Measurements from ENCODE around the gene MOSPD3. TPM values are rescaled to one million over a fixed set of nuclear protein-coding genes. Genes with fewer than 3 reads are reported as not detected.

Gene MOSPD3
- total and polyA plus RNA-seq, 2 donors (not counting 3 experiments of a cell fraction or from before 2014, with no cell fraction given), result 24.4 to 40.7 TPM

DNA sequence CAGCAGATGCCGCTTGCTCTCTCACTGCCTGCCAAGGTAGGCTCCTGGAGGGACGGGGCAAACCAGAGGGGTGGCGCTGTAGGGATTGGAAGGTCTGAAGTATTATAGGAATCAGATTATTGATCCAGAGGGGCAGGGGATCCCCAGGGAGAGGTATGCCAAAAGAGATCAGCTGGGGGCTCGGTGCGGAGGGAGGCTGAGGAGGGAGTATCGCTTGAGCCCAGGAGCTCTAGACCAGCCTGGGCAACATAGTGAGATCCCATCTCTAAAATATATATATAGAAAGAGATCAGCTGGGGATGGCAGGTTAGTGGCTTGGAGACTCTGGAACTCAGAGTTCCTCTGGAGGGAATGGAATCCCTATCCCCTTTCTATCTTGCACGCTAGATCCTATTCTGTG lies 17.2 kb upstream of the MOSPD3 start:
- H3K4me2 ChIP-seq (ENCODE audit: insufficient read depth, low read length), result no peak overlapping the region
- H3K27ac ChIP-seq (ENCODE audit: insufficient read depth, low read depth, low read length), result no peak overlapping the region
- no TSS peak for BruUV-seq (replicated peaks)
- H3K27me3 ChIP-seq (ENCODE audit: control insufficient read depth in 2 of 2, insufficient read depth in 2 of 2, low read length in 2 of 2), result peaks cover 0 to 2% of the 10 kb centered on the region in 2 experiments
- H3K9me3 ChIP-seq (replicated peaks; ENCODE audit: control insufficient read depth, insufficient read depth, low read length), result no peaks in the 10 kb centered on the region
- H3K79me2 ChIP-seq (ENCODE audit: control insufficient read depth, insufficient read depth, low read length), result no peaks in the 10 kb centered on the region
- H2AFZ ChIP-seq (ENCODE audit: low read depth, low read length), result no peak overlapping the region
- no peak overlapping the region for H3K9ac ChIP-seq (replicated peaks; ENCODE audit: extremely low read depth, insufficient read depth, low read length)
- TF ChIP-seq EZH2 (IDR thresholded peaks at IDR 0.05; ENCODE audit: borderline replicate concordance, low read depth, low read length, severe bottlenecking) (no peak), MYC (IDR thresholded peaks at IDR 0.05; ENCODE audit: low read depth, low read length) (no peak), POLR2AphosphoS5 (IDR thresholded peaks at IDR 0.05; ENCODE audit: insufficient read depth, low read depth, low read length) (no peak), GATA2 (IDR thresholded peaks at IDR 0.05; ENCODE audit: insufficient read depth, insufficient read length, low read depth, low read length) (no peak), POLR2A (IDR thresholded peaks at IDR 0.05; ENCODE audit: low read depth, low read length) (no peak), JUN (IDR thresholded peaks at IDR 0.05; ENCODE audit: borderline replicate concordance, insufficient read depth, insufficient read length, low read depth) (no peak), FOS (IDR thresholded peaks at IDR 0.05; ENCODE audit: borderline replicate concordance, insufficient read depth, low read length) (no peak)
- TF ChIP-seq, protein P1, sequence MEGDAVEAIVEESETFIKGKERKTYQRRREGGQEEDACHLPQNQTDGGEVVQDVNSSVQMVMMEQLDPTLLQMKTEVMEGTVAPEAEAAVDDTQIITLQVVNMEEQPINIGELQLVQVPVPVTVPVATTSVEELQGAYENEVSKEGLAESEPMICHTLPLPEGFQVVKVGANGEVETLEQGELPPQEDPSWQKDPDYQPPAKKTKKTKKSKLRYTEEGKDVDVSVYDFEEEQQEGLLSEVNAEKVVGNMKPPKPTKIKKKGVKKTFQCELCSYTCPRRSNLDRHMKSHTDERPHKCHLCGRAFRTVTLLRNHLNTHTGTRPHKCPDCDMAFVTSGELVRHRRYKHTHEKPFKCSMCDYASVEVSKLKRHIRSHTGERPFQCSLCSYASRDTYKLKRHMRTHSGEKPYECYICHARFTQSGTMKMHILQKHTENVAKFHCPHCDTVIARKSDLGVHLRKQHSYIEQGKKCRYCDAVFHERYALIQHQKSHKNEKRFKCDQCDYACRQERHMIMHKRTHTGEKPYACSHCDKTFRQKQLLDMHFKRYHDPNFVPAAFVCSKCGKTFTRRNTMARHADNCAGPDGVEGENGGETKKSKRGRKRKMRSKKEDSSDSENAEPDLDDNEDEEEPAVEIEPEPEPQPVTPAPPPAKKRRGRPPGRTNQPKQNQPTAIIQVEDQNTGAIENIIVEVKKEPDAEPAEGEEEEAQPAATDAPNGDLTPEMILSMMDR (IDR thresholded peaks at IDR 0.05; ENCODE audit: extremely low read depth in 1 of 2, insufficient read depth in 1 of 2, low read depth in 1 of 2, low read length in 2 of 2), result no peak
- TF ChIP-seq, protein P2, sequence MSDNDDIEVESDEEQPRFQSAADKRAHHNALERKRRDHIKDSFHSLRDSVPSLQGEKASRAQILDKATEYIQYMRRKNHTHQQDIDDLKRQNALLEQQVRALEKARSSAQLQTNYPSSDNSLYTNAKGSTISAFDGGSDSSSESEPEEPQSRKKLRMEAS (IDR thresholded peaks at IDR 0.05; ENCODE audit: insufficient read depth, insufficient read length), result no peak
- FAIRE-seq, result no peak
- POLR2A ChIA-PET, result interaction anchor here (0.6 kb wide), 1 partner anchor 9 kb away, joined by 5 read pairs; no protein-coding TSS in a partner anchor
- intact Hi-C loops (cut with micrococcal nuclease) (no loop called here), dilution Hi-C loops (cut with MboI; ENCODE audit: extremely low pct_ligation_motif_present, low sequenced_read_pairs) (no loop called here)
- CTCF ChIA-PET, result no interaction called here
- DNase-seq (ENCODE audit: low read depth, low spot score), result no peak
- no peaks in the 10 kb centered on the region for H3K9me1 ChIP-seq (replicated peaks; ENCODE audit: control insufficient read depth, extremely low read depth, insufficient read depth, low read length)
- no peaks in the 10 kb centered on the region for H3K4me1 ChIP-seq (ENCODE audit: control insufficient read depth, extremely low read depth, insufficient read depth, low read length)
- no peaks in the 10 kb centered on the region for H3K36me3 ChIP-seq (ENCODE audit: control insufficient read depth in 2 of 2, extremely low read depth in 1 of 2, insufficient read depth in 2 of 2, low read length in 2 of 2)
- H4K20me1 ChIP-seq (replicated peaks; ENCODE audit: control insufficient read depth, extremely low read depth, insufficient read depth, low read length), result no peaks in the 10 kb centered on the region
- no peak overlapping the region for H3K4me3 ChIP-seq (replicated peaks in 1 of 3; ENCODE audit: insufficient read depth in 1 of 3, low read depth in 1 of 3, low read length in 3 of 3)

Measured in endothelial cell of umbilical vein (primary cell).